T-helper 2 cell (primary cell): ENCODE data around the gene GRK3.

Experiments used
- DNase-seq, 5 experiments: peaks; one replicate each; pipeline versions ENCODE4 v3.0.0 to v3.0.0-alpha.2; 2012 to 2022

The GRK3 gene

GRCh38 chr22:25668437-25668836 lies 104.0 kb downstream of the GRK3 start:
- DNase-seq, result no peak

GRCh38 chr22:25669253-25670069 lies 105.0 kb downstream of the GRK3 start:
- DNase-seq, result no peak

- DNase-seq, result no peak
Observed at GRCh38 chr22:25670070-25670461, 105.6 kb downstream of the GRK3 start.

- peak in 1 of 5 experiments; percentile 69 for DNase-seq
Observed at GRCh38 chr22:25672289-25673084, 108.0 kb downstream of the GRK3 start.

- DNase-seq, result no peak
Observed at GRCh38 chr22:25673713-25674112, 109.2 kb downstream of the GRK3 start.

- DNase-seq, result no peak
Observed at GRCh38 chr22:25677631-25678030, 113.2 kb downstream of the GRK3 start.

GRCh38 chr22:25680051-25680450 lies 115.6 kb downstream of the GRK3 start:
- DNase-seq, result no peak

- DNase-seq, result peak in 1 of 5 experiments; percentile 46
Observed at GRCh38 chr22:25680956-25681355, 116.5 kb downstream of the GRK3 start.

- DNase-seq, result no peak
Observed at GRCh38 chr22:25682109-25682508, 117.6 kb downstream of the GRK3 start.

GRCh38 chr22:25688627-25689026 lies 124.2 kb downstream of the GRK3 start:
- no peak for DNase-seq

GRCh38 chr22:25689631-25690030 lies 125.2 kb downstream of the GRK3 start:
- no peak for DNase-seq

- no peak for DNase-seq
Observed at GRCh38 chr22:25690798-25691197, 126.3 kb downstream of the GRK3 start.

- no peak for DNase-seq
Observed at GRCh38 chr22:25692397-25693267, 128.2 kb downstream of the GRK3 start.

GRCh38 chr22:25693268-25693565 lies 128.7 kb downstream of the GRK3 start:
- DNase-seq, result no peak

- no peak for DNase-seq
Observed at GRCh38 chr22:25694196-25694907, 129.9 kb downstream of the GRK3 start.

- no peak for DNase-seq
Observed at GRCh38 chr22:25695146-25695545, 130.7 kb downstream of the GRK3 start.

GRCh38 chr22:25696763-25697162 lies 132.3 kb downstream of the GRK3 start:
- no peak for DNase-seq

- DNase-seq, result no peak
Observed at GRCh38 chr22:25697181-25697664, 132.7 kb downstream of the GRK3 start.

GRCh38 chr22:25697978-25698377 lies 133.5 kb downstream of the GRK3 start:
- no peak for DNase-seq

GRCh38 chr22:25698461-25698860 lies 134.0 kb downstream of the GRK3 start:
- DNase-seq, result no peak

GRCh38 chr22:25698978-25699377 lies 134.5 kb downstream of the GRK3 start:
- DNase-seq, result no peak

GRCh38 chr22:25701056-25701780 lies 136.7 kb downstream of the GRK3 start:
- DNase-seq, result no peak
